ENCODE data around the gene TRIM29.

The TRIM29 gene

DNA sequence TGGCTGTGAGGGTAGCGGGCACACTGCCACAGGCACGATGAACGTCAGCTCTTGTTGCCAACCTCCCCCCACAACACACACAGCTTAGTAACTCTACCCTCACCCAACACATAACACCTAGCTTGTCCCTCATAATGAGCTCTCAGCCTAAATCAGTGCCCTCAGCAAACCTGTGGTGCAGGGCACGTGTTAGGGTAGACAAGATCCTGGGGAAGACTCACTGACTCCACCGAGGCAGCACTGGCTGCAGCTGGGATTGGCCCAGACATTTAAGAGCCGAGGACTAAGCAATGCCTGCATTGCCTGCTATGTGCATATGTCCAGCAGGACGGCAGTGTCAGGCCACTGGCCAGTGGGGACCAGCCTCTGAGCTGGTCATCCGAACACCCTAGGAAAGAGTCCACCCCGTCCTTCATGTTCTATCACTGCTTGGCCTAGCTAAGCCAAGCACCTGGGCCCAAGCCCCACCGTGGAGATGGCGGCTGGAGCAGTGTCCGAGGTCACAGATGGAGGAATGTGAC lies 32.9 kb upstream of the TRIM29 start:
- Histone ChIP-seq H3K36me3 (ENCODE audit: control insufficient read depth, insufficient read depth, low read length) (no peaks in the 10 kb centered on the region), H3K4me3 (ENCODE audit: low read length) (no peak overlapping the region), H3K27ac (ENCODE audit: low read length) (no peak overlapping the region), H3K27me3 (ENCODE audit: control insufficient read depth, insufficient read depth, low read length) (peaks cover 42% of the 10 kb centered on the region), H3K4me1 (ENCODE audit: control insufficient read depth, insufficient read depth, low read length) (no peaks in the 10 kb centered on the region; the same call in 1 of the 2 replicates), H3K9me3 (ENCODE audit: control insufficient read depth, insufficient read depth, low read length) (no peaks in the 10 kb centered on the region)
- no CpG with 5 or more reads among the region's 12 CpGs for WGBS (ENCODE audit: insufficient coverage, insufficient read length)
- DNase-seq (ENCODE audit: low read depth, low spot score): no peak

DNA sequence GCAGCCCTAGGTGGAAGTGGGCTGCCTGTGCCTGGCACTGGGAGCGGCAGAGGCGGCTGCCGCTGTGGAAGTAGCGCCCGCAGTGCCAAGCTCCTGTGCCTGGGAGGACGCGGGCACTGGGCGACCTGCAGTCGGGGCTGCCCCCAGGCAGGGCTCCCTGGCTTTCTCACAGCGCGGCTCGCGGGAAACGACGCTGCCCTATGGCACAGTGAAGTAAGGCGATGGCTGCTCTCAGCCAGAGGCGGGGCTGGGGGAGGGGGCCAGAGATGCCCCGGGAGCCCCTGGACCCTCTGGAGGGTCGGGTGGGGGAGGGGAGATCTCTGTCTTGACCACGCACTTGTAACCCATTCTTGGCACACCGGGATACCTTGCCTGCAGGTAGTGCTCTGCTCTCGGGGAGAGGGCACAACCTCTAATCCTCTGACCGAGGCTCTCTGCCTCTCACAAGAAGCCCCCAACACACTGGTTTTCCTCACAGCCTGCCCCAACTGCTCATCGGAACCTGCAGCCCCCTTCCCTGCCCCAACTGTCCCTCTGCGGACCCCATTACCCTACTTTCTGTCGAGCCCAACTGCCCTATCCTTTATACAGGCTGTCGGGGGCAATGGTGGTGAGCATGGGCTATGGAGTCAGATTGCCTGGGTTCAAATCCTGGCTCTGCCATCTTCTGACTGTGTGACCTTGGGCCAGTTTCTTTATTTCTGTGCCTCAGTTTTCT lies 32.2 kb upstream of the TRIM29 start:
- Histone ChIP-seq H3K36me3 (ENCODE audit: control insufficient read depth, insufficient read depth, low read length) (no peaks in the 10 kb centered on the region), H3K27me3 (ENCODE audit: control insufficient read depth, insufficient read depth, low read length) (peaks cover 41% of the 10 kb centered on the region), H3K27ac (ENCODE audit: low read length) (no peak overlapping the region), H3K9me3 (ENCODE audit: control insufficient read depth, insufficient read depth, low read length) (no peaks in the 10 kb centered on the region), H3K4me1 (ENCODE audit: control insufficient read depth, insufficient read depth, low read length) (no peaks in the 10 kb centered on the region), H3K4me3 (ENCODE audit: low read length) (no peak overlapping the region)
- no CpG with 5 or more reads among the region's 27 CpGs for WGBS (ENCODE audit: insufficient coverage, insufficient read length)
- no peak for DNase-seq (ENCODE audit: low read depth, low spot score)

DNA sequence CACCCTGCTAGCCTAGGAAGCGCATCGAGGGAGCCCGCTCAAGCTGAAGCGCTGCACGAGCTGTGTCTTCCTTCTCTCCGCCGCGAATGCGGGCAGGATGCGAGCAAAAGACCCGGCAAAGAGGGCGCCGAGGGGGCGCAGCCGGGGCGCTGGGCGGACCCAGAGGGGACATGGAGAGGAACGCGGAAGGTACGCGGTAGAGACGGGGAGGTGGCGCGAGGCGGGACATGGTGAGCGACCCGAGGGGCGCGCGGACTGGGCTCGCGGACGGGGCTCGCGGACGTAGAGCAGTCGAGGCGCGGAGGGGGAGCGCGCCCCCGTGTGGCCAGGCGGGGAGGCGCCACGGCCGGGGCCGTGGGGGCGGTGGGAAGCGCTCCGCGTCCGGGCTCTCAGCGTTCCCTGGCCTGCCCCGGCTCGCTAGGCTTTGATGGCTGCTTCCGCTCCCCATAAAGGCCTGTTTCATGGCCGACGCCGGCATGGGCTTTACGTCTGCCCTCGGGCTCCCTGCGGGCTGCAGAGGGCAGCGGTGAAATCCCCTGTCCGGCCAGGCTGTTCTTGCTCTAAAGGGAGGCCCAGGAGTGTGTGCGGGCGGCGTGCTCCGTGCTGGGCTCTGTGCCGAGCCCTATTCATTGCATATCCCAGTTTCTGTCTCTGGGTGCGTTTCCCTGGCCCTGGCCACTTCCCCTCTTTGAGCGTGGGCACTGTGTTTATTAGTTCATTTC lies 31.2 kb upstream of the TRIM29 start:
- Histone ChIP-seq H3K9me3 (ENCODE audit: control insufficient read depth, insufficient read depth, low read length) (no peaks in the 10 kb centered on the region), H3K27ac (ENCODE audit: low read length) (no peak overlapping the region), H3K4me1 (ENCODE audit: control insufficient read depth, insufficient read depth, low read length) (no peaks in the 10 kb centered on the region), H3K4me3 (ENCODE audit: low read length) (peak overlapping the region; percentile 29; the same call in 1 of the 2 replicates), H3K36me3 (ENCODE audit: control insufficient read depth, insufficient read depth, low read length) (no peaks in the 10 kb centered on the region), H3K27me3 (ENCODE audit: control insufficient read depth, insufficient read depth, low read length) (peaks cover 38% of the 10 kb centered on the region)
- peak; percentile 39 for DNase-seq (ENCODE audit: low read depth, low spot score)
- no CpG with 5 or more reads among the region's 71 CpGs for WGBS (ENCODE audit: insufficient coverage, insufficient read length)

DNA sequence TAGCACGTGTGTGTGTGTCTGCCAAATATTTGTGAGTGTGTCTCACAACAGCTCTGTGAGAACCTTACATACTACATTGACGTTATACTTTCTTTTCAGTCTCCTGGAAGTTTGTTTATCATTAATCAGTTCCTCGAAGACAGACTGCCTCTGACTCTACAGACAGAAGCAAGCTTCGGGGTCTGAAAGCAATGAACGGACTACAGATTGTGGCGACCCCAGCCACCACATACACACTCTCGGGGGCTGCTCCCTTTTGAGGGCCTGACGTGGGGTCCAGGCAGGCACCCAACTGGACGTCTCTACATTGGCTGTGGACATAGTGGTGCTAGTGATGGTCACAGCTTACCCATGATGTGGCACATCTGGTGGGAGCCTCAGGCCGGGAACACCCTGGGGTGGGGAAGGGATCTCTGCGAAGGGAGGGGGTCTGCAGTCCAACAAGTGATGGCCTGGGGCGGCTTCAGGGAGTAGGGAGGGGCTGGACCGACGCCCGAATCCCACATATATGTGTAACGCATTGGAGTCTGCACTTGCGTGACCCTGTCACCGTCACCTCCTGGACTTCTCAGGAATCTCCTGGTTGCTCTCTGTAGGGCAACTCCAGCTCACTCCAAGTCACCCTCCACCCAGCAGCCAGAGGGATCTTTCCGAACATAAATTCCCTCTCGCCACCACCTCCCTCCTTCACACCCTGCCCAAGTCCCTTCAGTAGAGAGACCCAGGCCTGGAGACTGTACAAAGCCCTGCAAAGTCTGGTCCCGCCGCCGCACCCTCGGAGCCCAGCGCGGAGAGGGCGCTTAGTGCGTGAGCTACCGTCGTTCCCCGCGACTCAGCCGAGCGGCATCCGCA lies 30.4 kb upstream of the TRIM29 start:
- Histone ChIP-seq H3K4me3 (ENCODE audit: low read length) (peak overlapping the region; percentile 29; the same call in 1 of the 2 replicates), H3K36me3 (ENCODE audit: control insufficient read depth, insufficient read depth, low read length) (no peaks in the 10 kb centered on the region), H3K9me3 (ENCODE audit: control insufficient read depth, insufficient read depth, low read length) (no peaks in the 10 kb centered on the region), H3K27ac (ENCODE audit: low read length) (no peak overlapping the region), H3K4me1 (ENCODE audit: control insufficient read depth, insufficient read depth, low read length) (no peaks in the 10 kb centered on the region), H3K27me3 (ENCODE audit: control insufficient read depth, insufficient read depth, low read length) (peaks cover 38% of the 10 kb centered on the region)
- no CpG with 5 or more reads among the region's 35 CpGs for WGBS (ENCODE audit: insufficient coverage, insufficient read length)
- no peak for DNase-seq (ENCODE audit: low read depth, low spot score)

DNA sequence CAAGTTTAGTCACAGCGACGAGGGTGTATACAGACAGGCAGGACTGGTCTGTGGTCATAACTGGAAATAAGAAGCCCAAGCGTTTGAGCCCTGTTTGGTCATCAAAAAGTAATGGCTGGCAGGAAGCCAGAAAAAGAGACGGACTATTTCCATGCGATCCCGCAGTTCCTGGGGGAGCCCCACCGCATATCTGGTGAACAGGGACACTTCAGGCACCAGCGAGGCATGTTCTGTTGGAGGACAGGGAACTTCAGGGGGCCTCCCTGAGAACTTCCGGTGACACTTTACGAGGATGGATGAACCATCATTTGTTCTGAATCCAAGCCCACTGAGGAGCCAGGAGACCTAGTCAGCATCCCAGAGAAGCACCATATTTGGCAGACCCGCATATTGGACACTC lies 29.7 kb upstream of the TRIM29 start:
- no peak for DNase-seq (ENCODE audit: low read depth, low spot score)
- no CpG with 5 or more reads among the region's 11 CpGs for WGBS (ENCODE audit: insufficient coverage, insufficient read length)
- no peak overlapping the region for H3K27ac ChIP-seq (ENCODE audit: low read length)
- no peaks in the 10 kb centered on the region for H3K9me3 ChIP-seq (ENCODE audit: control insufficient read depth, insufficient read depth, low read length)
- no peaks in the 10 kb centered on the region for H3K4me1 ChIP-seq (ENCODE audit: control insufficient read depth, insufficient read depth, low read length)
- H3K27me3 ChIP-seq (ENCODE audit: control insufficient read depth, insufficient read depth, low read length): peaks cover 38% of the 10 kb centered on the region
- no peaks in the 10 kb centered on the region for H3K36me3 ChIP-seq (ENCODE audit: control insufficient read depth, insufficient read depth, low read length)
- H3K4me3 ChIP-seq (ENCODE audit: low read length): no peak overlapping the region

DNA sequence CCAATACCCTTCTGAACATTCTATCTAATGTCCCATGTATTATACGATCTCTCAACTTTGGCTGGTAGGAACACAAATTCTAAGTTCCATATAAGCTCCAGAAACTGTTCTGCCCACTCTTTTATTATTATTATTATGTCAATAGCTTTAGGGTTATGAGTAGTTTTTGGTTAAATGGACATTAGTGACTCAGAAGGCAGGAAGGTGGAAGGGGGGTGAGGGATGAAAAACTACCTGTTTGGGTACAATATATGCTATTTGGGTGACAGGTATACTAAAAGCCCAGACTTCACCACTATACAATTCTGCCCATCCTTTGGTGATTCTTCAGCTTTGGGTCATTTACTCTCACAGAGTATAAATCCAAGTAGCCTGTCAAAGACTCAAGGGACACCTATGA lies 22.5 kb upstream of the TRIM29 start:
- Histone ChIP-seq H3K9me3 (ENCODE audit: control insufficient read depth, insufficient read depth, low read length) (no peaks in the 10 kb centered on the region), H3K4me1 (ENCODE audit: control insufficient read depth, insufficient read depth, low read length) (no peaks in the 10 kb centered on the region), H3K36me3 (ENCODE audit: control insufficient read depth, insufficient read depth, low read length) (no peaks in the 10 kb centered on the region), H3K4me3 (ENCODE audit: low read length) (no peak overlapping the region), H3K27me3 (ENCODE audit: control insufficient read depth, insufficient read depth, low read length) (no peaks in the 10 kb centered on the region), H3K27ac (ENCODE audit: low read length) (no peak overlapping the region)
- DNase-seq (ENCODE audit: low read depth, low spot score): no peak
- no CpG with 5 or more reads among the region's 1 CpG for WGBS (ENCODE audit: insufficient coverage, insufficient read length)

DNA sequence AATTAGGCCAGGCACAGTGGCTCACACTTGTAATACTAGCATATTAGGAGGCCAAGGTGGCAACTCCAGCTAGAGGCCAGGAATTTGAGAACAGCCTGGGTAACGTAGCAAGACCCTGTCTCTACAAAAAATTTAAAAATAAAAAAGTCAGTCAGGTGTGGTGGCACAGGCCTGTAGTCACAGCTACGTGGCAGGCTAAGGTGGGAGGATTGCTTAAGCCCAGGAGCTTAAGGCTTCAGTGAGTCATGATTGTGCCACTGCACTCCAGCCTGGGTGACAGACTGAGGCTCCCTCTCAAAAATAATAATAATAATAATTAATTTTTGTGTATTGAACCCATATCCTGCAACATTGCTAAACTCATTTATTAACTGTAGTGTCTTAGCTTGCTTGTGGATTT lies 15.3 kb upstream of the TRIM29 start:
- H3K27me3 ChIP-seq (ENCODE audit: control insufficient read depth, insufficient read depth, low read length): no peaks in the 10 kb centered on the region
- H3K4me1 ChIP-seq (ENCODE audit: control insufficient read depth, insufficient read depth, low read length): no peaks in the 10 kb centered on the region
- H3K4me3 ChIP-seq (ENCODE audit: low read length): no peak overlapping the region
- WGBS (ENCODE audit: insufficient coverage, insufficient read length): no CpG with 5 or more reads among the region's 2 CpGs
- no peaks in the 10 kb centered on the region for H3K9me3 ChIP-seq (ENCODE audit: control insufficient read depth, insufficient read depth, low read length)
- H3K36me3 ChIP-seq (ENCODE audit: control insufficient read depth, insufficient read depth, low read length): no peaks in the 10 kb centered on the region
- no peak for DNase-seq (ENCODE audit: low read depth, low spot score)
- H3K27ac ChIP-seq (ENCODE audit: low read length): no peak overlapping the region

DNA sequence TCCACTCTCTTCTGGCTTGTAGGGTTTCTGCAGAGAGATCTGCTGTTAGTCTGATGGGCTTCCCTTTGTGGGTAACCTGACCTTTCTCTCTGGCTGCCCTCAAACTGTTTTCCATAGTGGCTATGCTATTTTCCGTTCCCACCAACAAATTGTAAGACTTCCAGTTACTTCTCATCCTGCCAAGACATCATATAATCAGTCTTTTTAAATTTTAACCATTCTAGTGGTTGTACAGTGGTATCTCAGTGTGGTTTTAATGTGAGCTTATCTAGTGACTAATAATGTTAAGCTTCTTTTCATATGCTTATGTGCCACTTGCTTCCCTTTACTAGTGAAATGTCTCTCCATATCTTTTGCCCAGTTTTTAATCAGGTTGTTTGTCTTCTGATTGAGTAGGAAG lies 13.6 kb upstream of the TRIM29 start:
- no CpG with 5 or more reads among the region's 1 CpG for WGBS (ENCODE audit: insufficient coverage, insufficient read length)
- no peaks in the 10 kb centered on the region for H3K36me3 ChIP-seq (ENCODE audit: control insufficient read depth, insufficient read depth, low read length)

DNA sequence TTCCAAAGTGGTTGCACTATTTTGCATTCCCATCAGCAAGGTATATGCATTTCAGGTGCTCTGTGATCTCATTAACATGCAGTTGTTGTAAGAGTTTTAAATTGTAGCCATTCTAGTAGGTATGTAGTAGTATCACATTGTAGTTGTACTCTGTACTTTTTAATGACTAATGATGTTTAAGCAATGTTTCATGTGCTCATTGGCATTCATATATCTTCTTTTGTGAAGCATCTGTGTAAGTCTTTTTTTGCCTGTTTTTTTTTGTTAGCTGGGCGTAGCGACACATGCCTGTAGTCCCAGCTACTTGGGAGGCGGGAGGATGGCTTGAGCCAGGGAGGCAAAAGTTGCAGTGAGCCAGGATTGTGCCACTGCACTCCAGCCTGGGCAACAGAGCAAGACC lies 11.3 kb upstream of the TRIM29 start:
- H3K27ac ChIP-seq (ENCODE audit: low read length): no peak overlapping the region
- WGBS (ENCODE audit: insufficient coverage, insufficient read length): no CpG with 5 or more reads among the region's 3 CpGs

More for the DNA sequence above, 13.6 kb upstream of the TRIM29 start:
- no peak for DNase-seq (ENCODE audit: low read depth, low spot score)
- H3K4me1 ChIP-seq (ENCODE audit: control insufficient read depth, insufficient read depth, low read length): no peaks in the 10 kb centered on the region
- no peak overlapping the region for H3K4me3 ChIP-seq (ENCODE audit: low read length)
- H3K27ac ChIP-seq (ENCODE audit: low read length): no peak overlapping the region
- no peaks in the 10 kb centered on the region for H3K27me3 ChIP-seq (ENCODE audit: control insufficient read depth, insufficient read depth, low read length)
- H3K9me3 ChIP-seq (ENCODE audit: control insufficient read depth, insufficient read depth, low read length): no peaks in the 10 kb centered on the region

DNA sequence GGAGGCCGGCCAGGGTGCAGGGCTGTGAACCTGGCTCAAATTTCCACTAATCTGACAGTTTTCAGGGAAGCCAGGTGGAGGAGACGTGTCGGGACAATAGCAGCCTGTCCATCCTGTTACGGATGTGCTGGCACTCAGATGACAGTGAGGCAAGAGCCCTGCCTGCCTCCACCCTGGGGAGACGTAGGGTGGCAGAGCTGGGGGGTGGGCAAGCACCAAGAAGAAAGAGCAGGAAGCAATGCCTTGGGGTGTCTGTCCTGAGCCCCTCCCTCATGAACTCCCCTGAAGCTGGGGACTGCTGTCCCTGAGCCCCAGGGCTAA lies 10.0 kb upstream of the TRIM29 start:
- H3K4me1 ChIP-seq (ENCODE audit: control insufficient read depth, insufficient read depth, low read length): no peaks in the 10 kb centered on the region
- no CpG with 5 or more reads among the region's 5 CpGs for WGBS (ENCODE audit: insufficient coverage, insufficient read length)
- DNase-seq (ENCODE audit: low read depth, low spot score): no peak
- H3K9me3 ChIP-seq (ENCODE audit: control insufficient read depth, insufficient read depth, low read length): no peaks in the 10 kb centered on the region
- no peak overlapping the region for H3K4me3 ChIP-seq (ENCODE audit: low read length)
- H3K27ac ChIP-seq (ENCODE audit: low read length): no peak overlapping the region
- H3K27me3 ChIP-seq (ENCODE audit: control insufficient read depth, insufficient read depth, low read length): no peaks in the 10 kb centered on the region
- no peaks in the 10 kb centered on the region for H3K36me3 ChIP-seq (ENCODE audit: control insufficient read depth, insufficient read depth, low read length)

More for the DNA sequence above, 11.3 kb upstream of the TRIM29 start:
- DNase-seq (ENCODE audit: low read depth, low spot score): no peak
- Histone ChIP-seq H3K36me3 (ENCODE audit: control insufficient read depth, insufficient read depth, low read length) (no peaks in the 10 kb centered on the region), H3K4me3 (ENCODE audit: low read length) (no peak overlapping the region), H3K9me3 (ENCODE audit: control insufficient read depth, insufficient read depth, low read length) (no peaks in the 10 kb centered on the region), H3K4me1 (ENCODE audit: control insufficient read depth, insufficient read depth, low read length) (no peaks in the 10 kb centered on the region), H3K27me3 (ENCODE audit: control insufficient read depth, insufficient read depth, low read length) (no peaks in the 10 kb centered on the region)
